Activated CD8-positive, alpha-beta memory T cell treated with anti-CD3 and anti-CD28 coated beads, Interleukin-2, amount 50 U/mL, for 48 hours (primary cell): ENCODE results near the gene PLEKHA7.

Experiments used
- DNase-seq: peaks from one replicate; pipeline ENCODE4 v3.0.0-alpha.2; 2020

PLEKHA7 gene

DNA sequence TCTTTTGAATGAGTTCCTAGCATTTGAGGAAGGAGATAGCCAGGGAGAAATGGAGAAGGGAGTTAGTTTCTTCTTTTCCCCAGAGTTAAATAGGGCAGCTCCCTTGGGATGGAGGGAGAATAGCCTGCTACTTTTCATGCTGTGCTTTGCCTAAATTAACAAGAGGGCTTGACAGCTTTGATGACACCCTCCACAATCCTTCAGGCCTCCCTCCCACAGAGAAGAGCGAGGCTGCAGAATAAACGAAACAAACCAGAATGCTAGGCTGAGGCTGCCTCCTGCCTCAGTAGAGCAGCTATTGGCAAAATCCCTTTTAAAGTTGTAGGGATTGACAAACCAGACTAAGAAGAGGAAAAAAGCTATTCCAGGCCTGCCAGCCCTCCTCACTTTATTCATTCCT lies 181.2 kb downstream of the PLEKHA7 start:
- DNase-seq, result no peak

DNA sequence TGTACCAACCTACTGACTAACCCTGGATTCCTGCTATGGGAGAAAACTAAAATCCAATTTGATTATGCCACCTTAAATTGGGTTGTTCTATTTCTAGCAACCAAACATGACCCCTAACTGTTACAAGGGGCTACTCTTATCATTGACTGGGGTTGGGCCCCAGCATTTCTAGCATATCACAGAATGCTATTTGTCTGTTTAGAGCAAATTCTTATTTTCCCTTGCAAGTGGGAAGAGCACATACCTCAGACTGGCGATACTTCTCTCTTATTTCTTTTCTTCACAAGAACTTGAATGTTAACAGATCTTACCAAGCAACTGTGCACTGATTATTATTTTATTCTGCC lies 182.0 kb downstream of the PLEKHA7 start:
- no peak for DNase-seq

GRCh38 chr11:16831316-16832192 lies 182.7 kb downstream of the PLEKHA7 start:
- DNase-seq, result no peak

- no peak for DNase-seq
Observed at GRCh38 chr11:16827139-16827538, 187.1 kb downstream of the PLEKHA7 start.

DNA sequence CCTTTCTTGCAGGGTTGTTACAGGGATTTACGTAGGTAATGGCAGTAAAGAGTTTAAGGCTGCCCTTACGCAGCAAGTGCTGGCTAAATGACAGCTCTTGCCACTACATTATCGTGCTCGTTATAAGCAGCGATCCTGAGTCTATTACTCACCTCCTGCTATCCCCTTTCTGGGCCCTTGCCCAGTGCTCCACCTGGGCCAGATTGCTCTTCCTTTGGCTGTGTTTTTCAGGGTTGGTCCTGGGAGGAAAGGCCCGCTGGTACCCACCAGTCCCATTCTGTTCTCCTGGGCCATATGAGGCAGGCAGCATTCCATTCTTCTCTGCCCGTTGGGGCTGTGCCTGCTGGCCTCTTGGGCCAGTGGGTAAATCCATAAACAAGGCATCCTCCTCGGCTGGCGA lies 188.2 kb downstream of the PLEKHA7 start:
- no peak for DNase-seq

- DNase-seq, result no peak
Observed at GRCh38 chr11:16825101-16825500, 189.1 kb downstream of the PLEKHA7 start.

GRCh38 chr11:16820324-16821092 lies 193.7 kb downstream of the PLEKHA7 start:
- DNase-seq, result peak; percentile 84

- no peak for DNase-seq
Observed at GRCh38 chr11:16818284-16818683, 195.9 kb downstream of the PLEKHA7 start.

DNA sequence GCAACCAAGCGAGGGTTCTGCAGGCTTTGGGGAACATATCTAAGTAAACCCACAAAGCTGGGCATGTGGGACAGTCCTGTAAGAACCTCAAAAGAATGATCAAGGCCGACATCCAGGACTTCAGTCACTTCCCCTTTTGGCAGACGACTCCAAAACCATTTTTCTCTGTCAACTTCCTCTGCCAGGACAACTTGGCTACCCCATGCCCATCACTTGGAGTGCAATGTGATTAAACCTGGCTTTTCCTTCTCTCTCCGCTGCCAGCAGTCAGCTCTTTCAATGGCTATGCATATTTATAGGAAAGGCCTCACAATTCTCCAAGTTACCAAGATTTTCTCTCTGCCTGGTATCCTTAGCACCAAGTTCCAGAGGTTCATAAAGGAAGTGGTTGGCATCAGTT lies 196.9 kb downstream of the PLEKHA7 start:
- DNase-seq, result no peak

DNA sequence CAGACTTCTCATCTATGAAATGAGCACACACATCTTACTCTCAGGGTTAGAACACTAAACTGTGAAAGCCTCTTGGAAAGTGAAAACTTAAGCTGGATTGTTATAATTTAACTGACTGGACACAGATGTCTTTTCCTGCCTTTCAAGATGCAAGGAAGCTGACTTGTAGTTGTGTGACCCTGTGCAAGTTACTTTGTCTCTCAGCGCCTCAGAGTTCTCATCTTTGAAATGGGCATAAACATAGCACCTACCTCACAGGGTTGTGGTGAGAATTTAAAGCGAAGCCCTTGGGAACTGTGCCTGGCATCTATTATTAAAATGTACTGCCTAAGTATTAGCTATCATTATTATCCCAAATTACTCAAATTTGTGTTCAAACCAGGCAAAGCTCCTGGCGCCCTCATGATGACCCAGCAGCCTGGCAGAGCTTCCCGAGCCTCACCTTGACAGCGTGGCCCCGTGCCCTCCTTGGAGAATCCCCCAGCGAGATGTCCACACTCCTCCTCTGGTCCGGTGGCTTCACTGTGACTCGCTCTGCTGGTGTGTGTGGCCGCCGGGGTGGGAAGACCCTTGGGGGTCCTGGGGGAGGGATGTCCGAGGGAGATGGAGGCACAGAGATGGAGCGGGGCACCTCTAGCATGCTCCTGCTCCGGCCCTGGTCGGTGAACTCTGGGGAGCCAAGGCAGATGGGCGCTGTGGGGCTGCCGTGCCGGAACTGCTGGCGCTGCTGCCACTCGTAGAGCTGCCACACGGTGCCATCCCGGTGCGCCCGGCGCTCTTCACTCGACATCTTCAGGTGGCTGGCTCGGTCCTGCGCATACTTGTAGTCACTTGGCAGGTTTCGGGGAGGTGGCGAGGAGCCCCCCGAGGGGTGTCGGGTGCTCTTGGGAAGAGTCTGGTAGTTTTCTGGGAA lies 197.6 kb downstream of the PLEKHA7 start:
- no peak for DNase-seq

- no peak for DNase-seq
Observed at GRCh38 chr11:16815047-16815767, 199.0 kb downstream of the PLEKHA7 start.

DNA sequence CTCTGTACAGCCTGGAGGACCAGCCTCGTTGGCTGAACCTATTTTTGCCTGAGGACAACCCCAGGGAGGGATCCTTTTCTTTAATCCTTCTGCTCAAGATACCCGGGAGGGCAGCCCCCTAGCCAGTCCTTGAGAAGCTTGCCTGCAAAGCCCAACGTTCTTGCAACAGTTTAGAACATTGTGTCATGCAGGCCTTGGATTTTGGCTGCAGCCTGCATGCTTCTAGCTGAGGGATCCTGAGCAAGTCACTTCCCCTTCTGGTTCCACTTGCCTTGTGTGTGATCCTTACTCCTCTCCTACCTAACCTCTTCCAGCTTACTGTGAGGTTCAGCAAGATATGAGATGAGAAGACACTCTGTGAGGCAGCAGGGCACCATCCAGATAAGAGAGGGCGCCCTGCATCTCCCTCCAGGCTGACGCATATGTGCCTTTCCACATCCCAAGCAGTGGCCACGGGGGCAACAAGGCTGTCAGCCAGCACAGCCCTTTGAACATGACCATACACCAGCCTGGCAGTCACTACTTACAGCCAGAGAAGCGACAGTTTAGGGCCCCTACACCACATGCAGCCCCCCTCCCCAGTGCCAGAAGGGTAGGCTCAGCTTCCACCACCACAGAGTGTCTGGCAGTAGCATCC lies 199.7 kb downstream of the PLEKHA7 start:
- no peak for DNase-seq

DNA sequence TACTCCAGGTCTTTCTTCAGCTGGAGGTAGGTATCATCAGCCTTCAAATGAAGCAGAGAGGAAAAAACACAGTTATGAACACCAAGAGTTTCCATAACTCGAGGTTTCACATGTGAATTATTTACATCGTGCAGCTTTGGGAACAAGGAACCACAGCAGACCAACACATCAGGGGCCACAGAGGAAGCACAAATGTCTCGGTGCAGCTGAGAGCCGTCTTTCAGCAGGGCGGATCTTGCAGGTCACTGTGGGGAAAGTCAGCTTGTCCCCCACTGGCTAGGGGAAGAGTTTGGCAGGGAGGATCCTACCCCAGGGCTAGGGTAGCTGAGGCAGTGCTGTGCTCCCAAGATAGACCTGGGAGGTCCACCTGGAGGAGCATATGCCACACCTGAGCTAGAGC lies 201.1 kb downstream of the PLEKHA7 start:
- DNase-seq, result no peak

DNA sequence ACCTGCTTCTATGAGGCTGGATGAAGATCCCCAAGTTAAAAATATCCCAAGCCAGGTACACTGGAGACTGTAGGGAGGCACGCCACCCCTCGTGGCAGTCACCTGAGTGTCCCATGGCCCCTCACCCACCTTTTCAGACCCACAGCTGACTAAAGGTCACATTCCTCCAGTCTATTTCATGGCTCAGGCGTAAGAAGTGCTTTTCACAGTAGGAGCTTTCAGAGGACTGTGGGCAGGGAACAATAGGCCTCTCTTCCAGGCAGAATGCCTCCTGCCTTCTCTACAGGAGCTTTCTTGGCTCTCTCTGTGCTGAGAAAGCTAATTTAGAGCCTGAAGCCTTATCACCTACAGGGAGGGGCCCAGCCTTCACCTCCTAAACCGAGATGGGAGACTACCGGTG lies 201.9 kb downstream of the PLEKHA7 start:
- DNase-seq, result no peak

DNA sequence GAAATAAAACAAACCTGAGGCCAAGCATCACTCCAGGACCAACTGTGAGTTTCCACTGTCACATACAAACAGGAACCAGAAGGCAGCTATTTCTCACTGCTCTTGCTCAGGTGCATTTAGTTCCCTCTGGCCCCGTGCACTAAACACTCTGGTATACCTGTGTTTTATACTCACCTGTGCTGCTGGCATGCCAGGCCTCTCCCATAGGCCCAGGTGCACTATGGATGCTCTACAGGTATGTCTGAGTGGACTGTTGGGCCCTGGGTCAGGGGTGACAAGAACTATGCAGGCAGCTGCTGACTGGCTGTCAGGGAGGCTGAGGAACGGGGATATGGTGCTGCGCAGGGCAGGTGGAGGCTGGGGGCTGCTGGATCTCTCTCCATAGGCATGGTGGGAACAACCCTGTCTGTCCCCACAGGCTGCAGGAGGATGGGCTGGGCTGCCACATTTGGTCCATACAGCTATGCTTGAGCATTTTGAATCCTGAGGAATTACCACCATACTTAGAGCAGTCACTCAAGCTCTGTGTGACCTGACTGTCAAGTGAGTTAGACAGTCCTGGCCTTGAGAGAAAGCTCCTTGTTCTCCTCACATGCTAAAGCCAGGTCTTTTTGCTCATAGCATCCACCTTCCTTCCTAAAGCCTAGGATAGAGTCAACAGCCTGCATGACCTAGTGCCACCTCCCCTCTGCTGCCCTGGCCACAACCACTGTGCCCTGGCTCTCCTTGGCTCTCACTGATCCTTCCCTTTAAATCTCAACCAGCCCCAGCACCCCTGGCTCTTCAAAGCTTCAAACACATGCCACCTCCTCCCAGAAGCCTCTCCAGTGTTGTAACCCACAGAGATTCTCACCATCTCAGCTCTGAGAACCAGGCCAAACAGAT lies 202.8 kb downstream of the PLEKHA7 start:
- DNase-seq, result no peak

DNA sequence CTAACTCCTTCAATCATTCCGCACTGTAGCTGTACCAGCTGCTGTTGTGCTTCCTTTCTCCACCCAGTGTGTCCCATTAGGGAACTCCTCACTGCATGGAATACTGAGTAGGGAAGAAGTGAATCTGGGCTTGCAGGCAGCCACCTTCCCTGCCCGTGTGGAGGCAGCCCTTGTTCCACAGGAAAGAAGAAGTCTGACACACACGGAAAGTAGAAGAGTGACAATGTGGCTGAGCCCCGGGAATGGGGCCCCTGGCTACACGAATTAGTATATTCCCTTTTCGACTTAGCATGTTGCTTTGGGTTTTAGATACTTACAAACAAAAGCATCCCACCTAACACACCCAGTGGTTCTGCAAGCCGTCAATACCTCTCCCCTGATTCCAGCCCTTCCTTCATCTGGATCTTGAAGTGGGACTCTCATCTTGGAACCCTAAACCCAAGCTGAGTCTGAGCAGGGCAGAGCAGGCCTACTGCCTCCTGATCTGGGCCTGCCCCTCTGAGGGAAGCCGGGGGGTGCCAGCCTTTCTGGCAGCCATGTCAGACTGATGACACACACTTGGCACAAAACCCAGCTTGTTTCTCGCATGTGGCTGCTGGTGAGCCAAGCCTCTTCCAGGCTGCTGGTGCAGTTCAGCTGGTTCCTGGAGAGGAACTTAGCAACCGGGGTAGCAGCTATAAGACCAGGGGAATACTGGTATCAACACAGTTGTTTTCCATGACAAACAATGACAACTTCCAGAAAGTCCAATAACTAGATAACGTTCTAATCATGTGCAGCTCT lies 204.1 kb downstream of the PLEKHA7 start:
- DNase-seq, result no peak

DNA sequence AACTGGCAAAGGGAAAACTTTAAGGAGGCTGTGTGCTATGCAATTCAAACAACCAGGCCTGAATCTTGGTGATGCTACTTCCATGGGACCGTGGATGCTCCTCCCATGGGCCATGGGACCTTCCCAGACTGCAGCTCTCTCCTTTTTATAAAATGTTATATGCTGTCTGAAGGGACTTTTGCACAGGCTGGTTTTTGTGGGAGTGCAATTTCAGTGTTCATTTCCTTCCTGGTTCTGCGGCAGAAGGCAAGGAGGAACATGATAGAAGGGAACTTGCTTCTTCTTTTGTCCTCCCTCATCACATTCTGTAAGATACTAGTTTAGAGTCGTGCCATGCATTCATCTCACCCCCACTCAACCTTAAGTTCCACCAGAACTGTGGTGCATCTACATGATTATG lies 206.9 kb downstream of the PLEKHA7 start:
- no peak for DNase-seq

DNA sequence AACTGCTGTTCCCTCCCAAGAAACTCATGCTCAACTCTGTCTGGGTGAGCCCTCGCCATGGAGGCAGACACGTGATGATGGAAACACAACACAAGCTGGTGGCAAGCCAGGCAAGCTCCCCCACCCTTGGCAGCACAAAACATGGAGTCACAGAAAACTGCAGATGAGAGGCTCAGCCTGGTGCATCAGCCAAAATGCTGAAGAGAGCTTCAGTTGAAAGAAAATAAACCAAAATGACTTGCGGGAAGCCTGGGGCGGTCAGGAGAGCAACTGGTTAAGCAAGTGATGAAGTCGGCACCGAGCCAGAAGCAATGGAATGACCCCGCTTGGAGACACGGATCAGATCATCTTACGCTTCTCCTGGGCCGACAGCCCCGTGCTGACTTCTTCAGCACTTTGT lies 207.4 kb downstream of the PLEKHA7 start:
- DNase-seq, result no peak

DNA sequence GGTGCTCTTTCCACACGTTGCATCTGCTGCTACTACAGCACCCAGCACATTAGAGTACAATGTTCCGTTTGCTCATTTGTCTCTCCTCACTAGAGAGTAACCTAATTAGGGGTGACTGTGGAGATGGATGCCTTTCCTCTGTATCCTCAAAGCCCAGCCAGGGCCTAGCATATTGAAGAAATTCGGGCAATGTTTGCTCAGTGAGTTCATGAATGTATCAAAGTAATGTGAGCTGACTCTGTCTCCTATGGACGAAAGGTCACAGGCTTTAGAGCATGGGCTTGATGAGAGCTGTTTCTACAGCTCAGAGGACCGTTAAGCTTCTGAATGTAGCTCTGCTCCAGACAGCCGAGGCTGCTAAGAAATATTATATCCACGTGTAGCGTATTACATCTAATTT lies 208.3 kb downstream of the PLEKHA7 start:
- DNase-seq, result no peak
